ENCODE results near the gene ETFB. TPM values are rescaled to one million over a fixed set of nuclear protein-coding genes. Genes with fewer than 3 reads are reported as not detected.
A peak's percentile ranks its signal among the peaks of the same experiment; 100 is the strongest.

Gene ETFB
- total RNA-seq, 1 donor = 84.3 TPM

GRCh38 chr19:51311351-51312257, 54.6 kb downstream of the ETFB start, which contains the start of gene IGLON5:
TSS of gene IGLON5 (plus strand) at chr19:51311644. CDS start at chr19:51311848, 204 bp downstream.
- H3K9me3 ChIP-seq (ENCODE audit: low read depth, low read length) = no peaks in the 10 kb centered on the region
- peak; percentile 73 for DNase-seq (ENCODE audit: insufficient read length, low spot score, missing footprints)

DNA sequence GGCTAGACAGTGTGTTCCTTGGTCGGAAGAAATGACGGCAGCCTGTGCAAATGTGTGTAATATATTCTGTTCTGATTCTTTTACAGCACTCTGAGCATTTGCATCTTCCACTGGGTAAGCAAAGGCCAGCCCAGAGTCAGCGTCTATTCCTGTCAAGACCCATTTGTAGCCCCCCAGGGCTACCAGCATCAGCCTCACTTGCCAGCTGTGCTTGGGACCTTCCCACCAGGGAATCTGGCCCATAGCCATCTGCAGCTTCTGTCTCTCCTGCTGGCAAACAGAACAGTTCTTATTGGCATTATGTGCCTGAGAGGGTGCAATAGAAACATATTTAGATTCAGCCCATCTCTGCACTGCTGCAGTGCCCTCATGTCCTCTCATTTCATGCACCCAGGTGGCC, 60.7 kb downstream of the ETFB start:
- Histone ChIP-seq H3K4me1 (ENCODE audit: insufficient read depth, low read length) (no peaks in the 10 kb centered on the region), H2AFZ (ENCODE audit: low read length) (no peak overlapping the region), H3K27ac (ENCODE audit: low read depth, low read length) (no peak overlapping the region), H3K79me2 (ENCODE audit: insufficient read depth, low read length) (no peaks in the 10 kb centered on the region), H3K36me3 (ENCODE audit: insufficient read depth, low read length) (no peaks in the 10 kb centered on the region), H3K27me3 (ENCODE audit: insufficient read depth, low read length) (no peaks in the 10 kb centered on the region), H3K4me2 (ENCODE audit: insufficient read depth, low read length) (no peak overlapping the region), H3K4me3 (ENCODE audit: insufficient read depth, low read length) (no peak overlapping the region), H3K9me3 (ENCODE audit: low read depth, low read length) (no peaks in the 10 kb centered on the region), H4K20me1 (ENCODE audit: insufficient read depth, low read length) (no peaks in the 10 kb centered on the region)
- TF ChIP-seq, protein P1, sequence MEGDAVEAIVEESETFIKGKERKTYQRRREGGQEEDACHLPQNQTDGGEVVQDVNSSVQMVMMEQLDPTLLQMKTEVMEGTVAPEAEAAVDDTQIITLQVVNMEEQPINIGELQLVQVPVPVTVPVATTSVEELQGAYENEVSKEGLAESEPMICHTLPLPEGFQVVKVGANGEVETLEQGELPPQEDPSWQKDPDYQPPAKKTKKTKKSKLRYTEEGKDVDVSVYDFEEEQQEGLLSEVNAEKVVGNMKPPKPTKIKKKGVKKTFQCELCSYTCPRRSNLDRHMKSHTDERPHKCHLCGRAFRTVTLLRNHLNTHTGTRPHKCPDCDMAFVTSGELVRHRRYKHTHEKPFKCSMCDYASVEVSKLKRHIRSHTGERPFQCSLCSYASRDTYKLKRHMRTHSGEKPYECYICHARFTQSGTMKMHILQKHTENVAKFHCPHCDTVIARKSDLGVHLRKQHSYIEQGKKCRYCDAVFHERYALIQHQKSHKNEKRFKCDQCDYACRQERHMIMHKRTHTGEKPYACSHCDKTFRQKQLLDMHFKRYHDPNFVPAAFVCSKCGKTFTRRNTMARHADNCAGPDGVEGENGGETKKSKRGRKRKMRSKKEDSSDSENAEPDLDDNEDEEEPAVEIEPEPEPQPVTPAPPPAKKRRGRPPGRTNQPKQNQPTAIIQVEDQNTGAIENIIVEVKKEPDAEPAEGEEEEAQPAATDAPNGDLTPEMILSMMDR (IDR thresholded peaks at IDR 0.05; ENCODE audit: extremely low read depth, low read depth, low read length) = no peak
- no peak for DNase-seq (ENCODE audit: insufficient read length, low spot score, missing footprints)

More at GRCh38 chr19:51311351-51312257, 54.6 kb downstream of the ETFB start, which contains the start of gene IGLON5:
- Histone ChIP-seq H4K20me1 (ENCODE audit: insufficient read depth, low read length) (no peaks in the 10 kb centered on the region), H3K27me3 (ENCODE audit: insufficient read depth, low read length) (peaks cover 8% of the 10 kb centered on the region), H3K4me2 (ENCODE audit: insufficient read depth, low read length) (no peak within 1 kb of the TSS), H3K36me3 (ENCODE audit: insufficient read depth, low read length) (no peaks in the 10 kb centered on the region), H3K27ac (ENCODE audit: low read depth, low read length) (no peak within 1 kb of the TSS), H3K79me2 (ENCODE audit: insufficient read depth, low read length) (no peaks in the 10 kb centered on the region), H2AFZ (ENCODE audit: low read length) (no peak within 1 kb of the TSS), H3K4me1 (ENCODE audit: insufficient read depth, low read length) (no peaks in the 10 kb centered on the region), H3K4me3 (ENCODE audit: insufficient read depth, low read length) (no peak within 1 kb of the TSS)
- TF ChIP-seq, protein P1 (IDR thresholded peaks at IDR 0.05; ENCODE audit: extremely low read depth, low read depth, low read length) = no peak

- H3K4me1 ChIP-seq (ENCODE audit: insufficient read depth, low read length) = no peaks in the 10 kb centered on the region
- H3K27me3 ChIP-seq (ENCODE audit: insufficient read depth, low read length) = peaks cover 1% of the 10 kb centered on the region
- no peak overlapping the region for H3K4me2 ChIP-seq (ENCODE audit: insufficient read depth, low read length)
- no peak for DNase-seq (ENCODE audit: insufficient read length, low spot score, missing footprints)
- TF ChIP-seq, protein P1 (IDR thresholded peaks at IDR 0.05; ENCODE audit: extremely low read depth, low read depth, low read length) = no peak
- no peaks in the 10 kb centered on the region for H3K36me3 ChIP-seq (ENCODE audit: insufficient read depth, low read length)
- H2AFZ ChIP-seq (ENCODE audit: low read length) = no peak overlapping the region
- no peak overlapping the region for H3K4me3 ChIP-seq (ENCODE audit: insufficient read depth, low read length)
- H3K27ac ChIP-seq (ENCODE audit: low read depth, low read length) = no peak overlapping the region
- H3K79me2 ChIP-seq (ENCODE audit: insufficient read depth, low read length) = no peaks in the 10 kb centered on the region
- H3K9me3 ChIP-seq (ENCODE audit: low read depth, low read length) = no peaks in the 10 kb centered on the region
- H4K20me1 ChIP-seq (ENCODE audit: insufficient read depth, low read length) = no peaks in the 10 kb centered on the region
Measured at GRCh38 chr19:51301266-51301665, 64.9 kb downstream of the ETFB start.

GRCh38 chr19:51297406-51297805, 68.8 kb downstream of the ETFB start:
- no peak overlapping the region for H3K27ac ChIP-seq (ENCODE audit: low read depth, low read length)
- H4K20me1 ChIP-seq (ENCODE audit: insufficient read depth, low read length) = no peaks in the 10 kb centered on the region
- H3K4me2 ChIP-seq (ENCODE audit: insufficient read depth, low read length) = no peak overlapping the region
- H3K27me3 ChIP-seq (ENCODE audit: insufficient read depth, low read length) = peaks cover 5% of the 10 kb centered on the region
- no peaks in the 10 kb centered on the region for H3K79me2 ChIP-seq (ENCODE audit: insufficient read depth, low read length)
- no peaks in the 10 kb centered on the region for H3K36me3 ChIP-seq (ENCODE audit: insufficient read depth, low read length)
- no peak overlapping the region for H3K4me3 ChIP-seq (ENCODE audit: insufficient read depth, low read length)
- no peaks in the 10 kb centered on the region for H3K9me3 ChIP-seq (ENCODE audit: low read depth, low read length)
- TF ChIP-seq, protein P1 (IDR thresholded peaks at IDR 0.05; ENCODE audit: extremely low read depth, low read depth, low read length) = no peak
- DNase-seq (ENCODE audit: insufficient read length, low spot score, missing footprints) = no peak
- no peak overlapping the region for H2AFZ ChIP-seq (ENCODE audit: low read length)
- H3K4me1 ChIP-seq (ENCODE audit: insufficient read depth, low read length) = no peaks in the 10 kb centered on the region
